ENCODE data around the gene SGSH.

The SGSH gene

GRCh38 chr17:80263253-80264204 is 43.4 kb upstream of the SGSH start:
- DNase-seq (ENCODE audit: insufficient read length, low spot score) (no peak), FAIRE-seq (no peak)
- TF ChIP-seq CTCF (IDR thresholded peaks at IDR 0.05; ENCODE audit: insufficient read depth, missing control alignments): no peak

- no peak for TF ChIP-seq CTCF (IDR thresholded peaks at IDR 0.05; ENCODE audit: insufficient read depth, missing control alignments)
- no peak for DNase-seq (ENCODE audit: insufficient read length, low spot score)
- no peak for FAIRE-seq
Observed at GRCh38 chr17:80262775-80263244, 42.7 kb upstream of the SGSH start.

- no peak for TF ChIP-seq CTCF (IDR thresholded peaks at IDR 0.05; ENCODE audit: insufficient read depth, missing control alignments)
- FAIRE-seq: no peak
- no peak for DNase-seq (ENCODE audit: insufficient read length, low spot score)
Observed at GRCh38 chr17:80262291-80262690, 42.2 kb upstream of the SGSH start.

- no peak for DNase-seq (ENCODE audit: insufficient read length, low spot score)
- FAIRE-seq: no peak
- no peak for TF ChIP-seq CTCF (IDR thresholded peaks at IDR 0.05; ENCODE audit: insufficient read depth, missing control alignments)
Observed at GRCh38 chr17:80261895-80262279, 41.8 kb upstream of the SGSH start.

GRCh38 chr17:80261159-80261894 is 41.2 kb upstream of the SGSH start:
- DNase-seq (ENCODE audit: insufficient read length, low spot score): no peak
- no peak for TF ChIP-seq CTCF (IDR thresholded peaks at IDR 0.05; ENCODE audit: insufficient read depth, missing control alignments)
- no peak for FAIRE-seq

GRCh38 chr17:80260791-80261158 is 40.6 kb upstream of the SGSH start, which contains the start of gene RNF213:
Gene RNF213, plus strand, starts transcription at chr17:80260852. Its CDS starts 2,830 bp downstream, at chr17:80263682.
- no peak for FAIRE-seq
- no peak for TF ChIP-seq CTCF (IDR thresholded peaks at IDR 0.05; ENCODE audit: insufficient read depth, missing control alignments)

More at GRCh38 chr17:80260791-80261158, 40.6 kb upstream of the SGSH start, which contains the start of gene RNF213:
- peak; percentile 74 for DNase-seq (ENCODE audit: insufficient read length, low spot score)

Measured in D721Med (cell line).